CD4-positive, alpha-beta T cell treated with Interleukin-6 for 4 hours (primary cell): Measurements from ENCODE around the gene CMSS1.
A peak's percentile ranks its signal among the peaks of the same experiment; 100 is the strongest.

ENCODE experiments used
- DNase-seq: peaks from one replicate; pipeline ENCODE4 v3.0.0-alpha.2; 2020; ENCODE audit warnings: mixed read lengths

CMSS1 gene

DNA sequence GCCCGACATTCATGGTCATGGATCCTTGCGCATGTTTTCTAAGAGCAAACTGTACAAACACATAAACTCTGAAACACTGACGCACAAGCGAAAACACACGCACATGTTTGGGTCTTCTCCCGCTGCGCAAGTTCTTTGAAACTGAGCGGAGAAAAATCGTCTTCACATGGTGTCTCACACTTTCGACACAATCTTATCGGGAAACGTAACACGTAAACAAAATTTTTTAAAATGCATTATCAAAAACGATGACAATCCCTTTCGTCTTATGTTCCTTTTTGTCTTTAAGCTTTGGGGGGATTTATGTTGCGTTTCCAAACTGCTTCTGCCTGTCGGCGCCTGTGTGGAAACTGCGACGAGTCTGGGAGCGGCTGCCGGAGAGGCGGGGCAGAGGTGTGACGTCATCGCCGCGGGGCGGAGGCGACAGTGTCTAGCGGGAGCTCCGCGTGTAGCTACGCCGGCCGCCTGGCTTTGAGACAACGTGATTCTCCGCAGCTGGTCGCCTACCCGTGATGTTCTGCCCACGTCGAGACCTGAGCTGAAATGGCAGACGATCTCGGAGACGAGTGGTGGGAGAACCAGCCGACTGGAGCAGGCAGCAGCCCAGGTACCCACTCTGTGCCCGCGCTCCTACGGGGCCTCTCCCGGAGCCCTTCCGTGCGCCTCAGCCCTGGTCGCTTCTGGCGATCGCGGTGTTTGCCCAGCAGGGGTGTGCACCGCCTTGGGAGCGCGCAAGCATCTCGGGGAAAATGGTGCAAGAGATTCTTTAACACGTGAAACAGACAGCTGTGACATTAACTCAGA is at the start of gene CMSS1:
CMSS1 (plus strand) TSS at position 426 of the 804 bp plus-strand sequence.
- DNase-seq = peak; percentile 96

DNA sequence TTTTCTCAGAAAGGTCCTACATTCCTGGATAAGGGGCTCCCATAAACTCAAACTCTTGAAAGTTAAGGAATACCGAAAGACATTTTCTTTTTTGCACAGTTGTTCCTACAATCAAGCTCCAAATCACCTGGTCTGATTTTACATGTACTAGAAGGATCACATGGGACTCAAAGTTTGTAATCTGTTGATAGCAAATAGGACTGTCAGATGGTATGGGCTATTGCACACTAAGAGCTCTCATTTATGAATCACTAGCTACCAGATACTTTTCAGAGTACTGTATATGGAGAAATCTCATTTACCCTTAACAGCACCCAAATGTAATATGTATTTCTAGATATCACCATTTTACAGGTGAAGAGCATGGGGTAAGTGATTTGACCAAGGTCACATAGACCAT is 49.5 kb upstream of the CMSS1 start:
- DNase-seq = no peak

DNA sequence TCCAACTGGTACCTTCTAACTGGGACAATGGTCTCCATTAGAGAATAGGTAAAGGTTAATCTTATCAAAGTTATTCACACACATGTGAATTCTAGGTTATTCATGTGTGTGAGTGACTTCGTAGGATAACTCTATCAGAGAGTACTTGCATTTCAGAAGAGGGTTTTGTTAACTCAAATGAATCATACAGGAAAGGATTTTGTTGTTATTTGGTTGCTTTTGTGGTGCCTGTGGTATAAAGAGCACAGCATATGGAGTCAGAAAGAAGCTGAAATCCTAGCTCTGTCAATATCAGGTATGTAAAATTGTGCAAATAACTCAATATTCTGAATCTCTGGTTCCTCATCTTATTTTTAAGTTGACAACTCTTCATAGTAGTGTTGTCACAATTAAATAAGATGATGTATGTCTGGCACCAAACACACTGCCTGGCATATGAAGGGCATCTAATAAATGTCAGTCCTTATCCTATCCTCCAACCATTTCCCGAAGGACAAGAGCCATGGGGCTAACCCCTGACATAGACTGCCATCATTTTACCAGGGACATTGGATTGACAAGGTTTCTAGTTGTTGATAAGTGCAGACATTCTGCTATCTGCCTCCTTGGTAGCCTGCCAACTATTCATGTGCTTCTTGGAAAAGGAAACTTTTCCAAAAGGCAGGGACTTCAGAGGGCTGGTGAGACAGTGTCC is 48.7 kb upstream of the CMSS1 start:
- DNase-seq = no peak

DNA sequence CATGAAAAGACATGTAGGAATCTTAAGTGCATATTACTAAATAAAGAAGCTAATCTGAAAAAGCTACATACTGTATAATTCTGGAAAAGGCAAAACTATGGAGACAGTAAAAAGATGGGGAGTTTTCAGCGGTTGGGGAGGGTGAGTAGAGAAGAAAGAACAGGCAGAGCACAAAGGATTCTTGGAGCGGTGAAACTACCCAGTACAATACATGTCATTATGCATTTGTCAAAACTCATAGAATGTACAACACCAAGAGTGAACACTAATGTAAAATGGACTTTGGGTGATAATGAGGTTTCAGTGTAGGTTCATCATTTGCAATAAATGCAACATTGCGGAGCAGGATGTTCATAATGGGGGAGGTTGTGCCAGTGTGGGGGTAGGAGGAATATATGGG is 45.5 kb upstream of the CMSS1 start:
- DNase-seq = no peak

DNA sequence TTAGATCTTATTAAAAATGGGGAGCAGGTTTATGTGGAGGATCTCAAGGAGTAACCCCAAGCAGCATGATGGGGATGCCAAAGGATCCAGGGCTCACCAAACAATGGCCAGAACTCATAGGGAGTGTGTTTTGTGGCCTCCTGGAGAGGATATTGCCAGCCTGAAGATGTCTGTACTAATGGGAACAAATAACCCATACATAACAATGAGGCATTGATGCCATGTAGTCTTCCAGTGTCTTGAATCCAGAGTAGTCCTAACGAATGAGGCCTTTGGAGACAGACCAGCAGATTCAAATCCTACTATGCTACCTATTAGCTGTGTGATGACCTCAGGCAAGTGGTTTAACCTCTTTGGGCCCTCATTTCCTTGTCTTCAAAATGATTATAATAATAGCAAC is 45.0 kb upstream of the CMSS1 start:
- DNase-seq = no peak

DNA sequence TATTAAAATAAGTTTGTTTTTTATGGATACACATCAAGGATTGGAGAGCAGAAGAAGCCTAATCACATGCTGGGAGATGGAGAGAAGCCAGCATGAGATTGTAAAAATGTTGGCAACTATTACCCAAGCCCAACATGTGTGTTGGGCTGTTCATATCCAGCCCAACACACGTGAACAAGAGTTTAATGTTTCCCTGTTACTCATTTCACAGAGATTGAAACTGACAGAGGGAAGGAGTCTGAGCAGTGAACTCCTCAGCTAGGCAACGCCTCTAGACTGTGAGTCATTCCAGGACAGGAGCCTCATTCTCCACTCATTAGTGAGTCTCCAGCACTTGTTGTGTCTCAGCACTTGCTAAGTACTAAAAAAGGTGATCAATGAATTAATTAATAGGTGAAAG is 43.2 kb upstream of the CMSS1 start:
- no peak for DNase-seq

DNA sequence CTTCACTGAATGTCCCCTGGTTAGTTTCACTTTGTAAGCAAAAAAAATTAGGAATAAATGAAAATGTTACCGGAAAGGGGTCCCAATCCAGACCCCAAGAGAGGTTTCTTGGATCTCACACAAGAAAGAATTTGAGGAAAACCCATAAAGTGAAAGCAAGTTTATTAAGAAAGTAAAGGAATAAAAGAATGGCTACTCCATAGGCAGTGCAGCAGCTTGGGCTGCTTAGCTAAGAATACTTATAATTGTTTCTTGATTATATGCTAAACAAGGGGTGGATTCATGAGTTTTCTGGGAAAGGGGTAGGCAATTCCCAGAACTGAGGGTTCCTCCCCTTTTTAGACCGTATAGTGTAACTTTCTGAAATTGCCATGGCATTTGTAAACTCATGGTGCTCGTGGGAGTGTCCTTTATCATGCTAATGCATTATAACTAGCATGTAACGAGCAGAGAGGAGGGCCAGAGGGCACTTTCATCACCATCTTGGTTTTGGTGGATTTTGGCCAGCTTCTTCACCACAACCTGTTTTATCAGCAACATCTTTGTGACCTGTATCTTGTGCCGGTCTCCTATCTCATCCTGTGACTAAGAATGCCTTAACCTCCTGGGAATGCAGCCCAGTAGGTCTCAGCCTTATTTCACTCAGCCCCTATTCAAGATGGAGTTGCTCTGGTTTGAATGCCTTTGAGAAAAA is 41.0 kb upstream of the CMSS1 start:
- DNase-seq = no peak

DNA sequence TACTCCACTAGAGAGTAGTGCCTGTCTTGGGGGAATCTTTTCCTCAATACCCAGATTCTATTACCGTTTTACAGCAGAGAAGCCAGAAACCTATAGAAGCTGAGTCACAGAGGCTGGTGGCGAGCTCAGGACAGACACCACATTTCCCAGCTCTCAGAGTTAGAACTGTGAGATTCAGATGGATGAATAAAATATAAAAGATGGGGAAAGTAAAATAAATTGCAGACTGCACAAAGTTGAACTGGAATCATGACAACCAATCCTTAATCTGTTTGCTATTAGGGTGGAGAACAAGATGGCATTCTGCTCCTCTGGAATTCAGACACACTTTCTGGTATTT is 40.5 kb upstream of the CMSS1 start:
- DNase-seq = no peak

DNA sequence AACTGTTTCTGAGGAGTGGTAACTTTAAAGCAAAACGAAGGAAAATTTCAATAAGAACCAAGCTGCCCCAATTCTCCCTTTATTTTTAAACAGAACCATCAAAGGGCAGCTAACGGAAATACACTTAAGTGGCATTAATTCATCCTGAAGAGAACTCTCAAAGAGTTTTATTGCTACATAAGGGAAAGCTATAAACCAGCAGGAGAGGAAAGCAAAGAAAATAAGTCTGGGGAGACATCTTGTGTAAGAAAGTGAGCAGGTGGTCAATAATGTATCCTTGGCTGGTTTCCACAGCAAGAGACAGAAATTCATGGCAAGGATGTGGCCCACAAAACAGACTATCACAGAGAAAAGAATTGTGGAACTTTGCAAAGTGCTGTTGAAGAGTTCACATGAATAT is 40.0 kb upstream of the CMSS1 start:
- DNase-seq = no peak

DNA sequence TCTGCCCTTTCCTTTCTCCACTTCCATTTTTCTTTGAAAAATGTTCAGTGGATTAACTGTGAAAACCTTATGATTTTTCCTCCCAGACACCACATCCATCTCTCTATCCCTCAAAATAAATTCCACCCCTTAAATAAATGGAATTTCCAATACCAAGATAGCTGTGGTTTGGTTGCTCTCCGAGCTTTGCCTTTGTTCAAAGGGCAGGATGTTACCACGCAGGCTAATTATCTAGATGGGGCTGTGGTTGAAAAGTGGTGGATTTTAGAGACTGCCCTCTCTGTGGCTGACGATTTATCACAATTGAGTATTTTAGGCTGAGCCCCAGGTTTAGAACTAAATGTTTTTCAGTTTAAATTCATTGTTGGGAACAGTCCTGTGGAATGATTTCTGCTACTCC is 36.9 kb upstream of the CMSS1 start:
- DNase-seq = no peak

DNA sequence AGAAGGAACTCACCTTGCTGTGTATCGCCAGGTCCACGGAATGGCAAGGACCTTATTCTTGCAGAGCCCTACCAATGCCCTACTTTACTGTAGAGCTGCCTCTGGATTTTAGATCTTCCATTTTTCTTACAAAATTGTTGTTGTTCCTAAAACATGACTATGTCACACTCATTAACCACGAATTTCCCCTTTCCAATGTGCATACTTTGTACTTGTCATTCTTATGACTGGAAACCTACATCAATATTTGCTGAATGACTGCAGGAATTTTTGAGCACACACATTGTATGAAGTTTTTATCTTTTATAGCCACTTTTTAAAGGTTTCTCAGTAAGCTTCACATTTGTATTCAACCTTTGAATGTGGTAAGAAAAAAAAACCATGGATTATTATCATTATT is 35.9 kb upstream of the CMSS1 start:
- no peak for DNase-seq

DNA sequence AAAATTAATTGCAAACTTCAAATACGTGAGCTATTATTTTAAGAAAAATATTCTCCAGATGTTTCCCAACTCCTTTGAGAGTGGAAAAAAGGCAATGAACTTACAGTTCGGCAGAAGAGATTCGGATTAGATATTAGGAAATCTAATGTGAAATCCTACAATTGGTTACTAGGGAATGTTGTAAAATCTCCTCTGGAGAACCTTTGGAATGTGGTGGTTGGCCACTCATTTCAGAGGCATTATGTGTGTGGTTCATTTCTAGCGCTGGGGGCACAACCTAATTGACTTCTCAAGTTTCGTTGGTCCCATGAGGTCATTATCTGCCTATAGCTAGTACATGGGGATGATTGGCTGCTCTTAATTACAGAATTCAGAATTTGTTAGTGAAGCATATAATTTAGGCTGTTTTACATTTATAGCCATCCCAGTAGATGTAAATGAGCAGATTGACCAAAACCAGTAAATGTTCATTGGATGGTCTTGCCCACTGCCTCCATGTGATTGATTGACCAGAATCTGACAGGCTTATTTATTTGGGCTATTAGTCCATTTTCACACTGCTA is 34.6 kb upstream of the CMSS1 start:
- DNase-seq = no peak

DNA sequence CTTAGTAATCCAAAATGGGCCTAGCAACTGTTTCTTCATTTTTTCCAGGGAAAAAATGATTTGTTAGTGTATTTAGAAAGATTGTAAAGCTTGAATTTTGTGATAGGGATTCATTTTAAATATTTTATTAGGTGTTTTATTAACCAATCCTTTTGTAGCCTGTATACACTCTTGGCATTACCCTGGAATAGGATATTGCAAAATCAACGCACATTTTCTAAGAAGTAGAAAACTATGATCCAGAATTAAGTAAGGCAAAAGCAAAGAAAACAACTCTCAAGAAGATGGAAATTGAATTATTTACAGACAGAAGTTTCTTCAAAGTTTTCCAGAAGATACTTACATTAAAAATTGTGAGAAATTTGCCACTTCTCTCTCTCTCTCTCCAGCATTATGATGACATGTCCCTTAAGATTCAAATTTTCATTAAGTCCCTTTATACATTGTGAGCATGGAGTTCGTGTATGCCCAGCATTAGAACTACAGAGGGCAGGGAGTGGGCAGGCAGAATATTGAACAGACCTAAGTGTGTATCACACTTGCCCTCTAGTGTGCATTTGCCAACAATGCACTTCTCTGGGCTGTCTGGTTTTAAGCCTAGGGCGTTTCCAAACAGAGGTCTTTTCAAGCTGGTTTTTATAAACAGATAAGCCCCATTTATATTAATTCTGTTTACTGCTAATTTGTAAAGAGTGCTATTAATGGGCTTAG is 28.5 kb upstream of the CMSS1 start:
- no peak for DNase-seq

DNA sequence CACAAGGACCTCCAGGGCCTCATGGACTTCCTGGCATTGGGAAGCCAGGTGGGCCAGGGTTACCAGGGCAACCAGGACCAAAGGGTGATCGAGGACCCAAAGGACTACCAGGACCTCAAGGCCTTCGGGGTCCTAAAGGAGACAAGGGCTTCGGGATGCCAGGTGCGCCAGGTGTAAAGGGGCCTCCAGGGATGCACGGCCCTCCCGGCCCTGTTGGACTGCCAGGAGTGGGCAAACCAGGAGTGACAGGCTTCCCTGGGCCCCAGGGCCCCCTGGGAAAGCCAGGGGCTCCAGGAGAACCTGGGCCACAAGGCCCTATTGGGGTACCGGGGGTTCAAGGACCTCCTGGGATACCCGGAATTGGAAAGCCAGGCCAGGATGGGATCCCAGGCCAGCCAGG is 23.2 kb upstream of the CMSS1 start:
- no peak for DNase-seq

DNA sequence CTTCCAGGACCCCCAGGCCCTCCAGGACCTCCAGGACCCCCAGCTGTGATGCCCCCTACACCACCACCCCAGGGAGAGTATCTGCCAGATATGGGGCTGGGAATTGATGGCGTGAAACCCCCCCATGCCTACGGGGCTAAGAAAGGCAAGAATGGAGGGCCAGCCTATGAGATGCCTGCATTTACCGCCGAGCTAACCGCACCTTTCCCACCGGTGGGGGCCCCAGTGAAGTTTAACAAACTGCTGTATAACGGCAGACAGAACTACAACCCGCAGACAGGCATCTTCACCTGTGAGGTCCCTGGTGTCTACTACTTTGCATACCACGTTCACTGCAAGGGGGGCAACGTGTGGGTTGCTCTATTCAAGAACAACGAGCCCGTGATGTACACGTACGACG is 22.1 kb upstream of the CMSS1 start:
- DNase-seq = no peak

DNA sequence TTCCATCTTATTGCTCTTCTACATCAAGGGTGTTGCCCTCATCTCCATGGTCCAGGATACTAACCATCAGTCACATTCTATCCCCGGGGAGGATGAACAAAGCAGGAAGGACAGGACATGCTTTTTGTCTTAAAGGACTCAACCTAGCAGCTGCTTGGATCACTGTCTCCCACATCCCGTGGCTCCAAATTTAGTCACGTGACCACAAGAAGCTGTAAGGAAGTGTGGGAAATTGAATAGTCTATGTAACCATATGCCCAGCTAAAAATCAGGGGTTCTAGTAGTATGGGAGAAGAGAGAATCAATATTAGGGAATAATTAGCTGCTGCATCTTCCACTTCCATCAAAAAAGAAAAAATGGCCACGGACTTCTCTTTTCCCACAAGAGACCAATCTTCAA is 18.2 kb upstream of the CMSS1 start:
- no peak for DNase-seq

DNA sequence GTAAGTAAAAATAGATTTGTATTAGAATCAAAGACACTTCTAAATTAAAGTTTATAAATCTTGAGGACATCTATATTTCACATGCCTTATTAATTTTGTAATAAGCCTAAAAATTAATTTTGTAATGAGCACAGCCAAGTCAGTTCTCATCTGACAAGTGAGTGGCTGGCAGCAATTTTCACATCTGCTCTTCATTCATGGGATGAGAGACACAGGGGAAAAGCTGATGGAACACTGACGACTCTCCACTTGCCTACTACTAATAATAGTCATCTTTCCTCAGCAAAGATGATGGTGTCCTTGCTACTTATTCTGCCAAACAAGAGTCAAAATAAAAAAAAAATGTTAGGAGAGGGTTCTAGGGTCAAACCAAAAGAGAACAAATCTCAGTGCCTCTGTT is 14.4 kb upstream of the CMSS1 start:
- DNase-seq = no peak

DNA sequence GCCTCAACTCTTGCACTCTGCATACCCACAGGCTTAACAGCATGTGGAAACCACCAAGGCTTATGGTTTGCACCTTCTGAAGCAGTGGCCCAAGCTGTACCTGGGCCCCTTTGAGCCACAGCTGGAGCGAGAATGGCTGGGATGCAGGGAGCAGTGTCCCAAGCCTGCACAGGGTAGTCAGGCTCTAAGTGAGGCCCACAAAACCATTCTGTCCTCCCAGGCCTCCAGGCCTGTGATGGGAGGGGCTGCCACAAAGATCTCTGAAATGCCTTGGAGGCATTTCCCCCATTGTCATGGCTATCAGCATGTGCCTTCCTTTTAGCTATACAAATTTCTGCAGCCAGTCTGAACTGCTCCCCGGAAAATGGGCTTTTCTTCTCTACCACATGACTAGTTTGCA is 12.5 kb upstream of the CMSS1 start:
- no peak for DNase-seq

DNA sequence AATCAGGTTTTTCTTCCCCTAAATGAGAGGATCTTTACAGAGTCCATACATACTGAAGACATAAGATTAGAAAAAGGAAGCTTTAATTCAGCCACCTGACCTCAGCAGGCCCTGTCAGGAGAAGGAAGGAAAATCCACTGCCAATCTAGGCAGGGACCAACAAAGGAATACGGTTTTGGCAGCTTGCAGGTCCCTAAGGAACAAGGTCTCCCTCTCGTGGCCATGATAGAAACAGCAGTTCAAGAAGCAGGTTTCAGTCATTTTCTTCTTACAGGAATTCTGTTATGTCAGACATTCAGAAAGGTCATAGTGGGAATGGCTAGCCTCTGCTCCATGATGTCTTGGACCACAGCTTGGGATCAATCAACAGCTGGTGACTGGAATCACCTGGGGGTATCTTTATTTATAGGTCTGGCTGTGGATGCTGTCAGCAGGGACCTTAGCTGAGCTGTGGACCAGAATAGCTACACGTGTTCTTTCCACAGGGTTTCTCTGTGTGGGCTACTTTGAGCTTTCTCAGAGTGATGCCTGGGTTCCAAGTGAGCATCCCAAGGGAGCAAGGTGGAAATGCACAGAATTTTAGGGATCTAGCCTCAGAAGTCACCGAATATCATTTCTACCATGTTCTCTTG is 9.4 kb upstream of the CMSS1 start:
- peak; percentile 49 for DNase-seq

DNA sequence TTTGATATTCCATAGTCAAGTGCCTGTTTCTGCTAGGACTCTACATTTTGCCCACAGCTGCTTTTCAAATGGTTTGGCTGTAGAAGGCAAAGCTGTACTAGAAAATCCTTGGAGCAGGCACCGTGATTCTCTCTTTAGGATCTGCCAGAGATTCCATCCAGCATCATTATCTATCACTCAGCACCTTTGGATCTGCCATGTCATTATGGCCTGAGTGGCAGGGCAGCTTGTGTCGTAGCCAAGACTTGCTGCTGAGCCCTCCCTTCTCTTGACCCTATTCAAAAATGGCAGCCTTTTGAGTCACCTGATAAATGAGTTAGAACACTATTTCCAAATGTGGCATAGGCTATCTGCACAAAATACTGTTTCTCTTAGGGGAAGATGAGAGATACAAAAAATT is 8.1 kb upstream of the CMSS1 start:
- DNase-seq = no peak

DNA sequence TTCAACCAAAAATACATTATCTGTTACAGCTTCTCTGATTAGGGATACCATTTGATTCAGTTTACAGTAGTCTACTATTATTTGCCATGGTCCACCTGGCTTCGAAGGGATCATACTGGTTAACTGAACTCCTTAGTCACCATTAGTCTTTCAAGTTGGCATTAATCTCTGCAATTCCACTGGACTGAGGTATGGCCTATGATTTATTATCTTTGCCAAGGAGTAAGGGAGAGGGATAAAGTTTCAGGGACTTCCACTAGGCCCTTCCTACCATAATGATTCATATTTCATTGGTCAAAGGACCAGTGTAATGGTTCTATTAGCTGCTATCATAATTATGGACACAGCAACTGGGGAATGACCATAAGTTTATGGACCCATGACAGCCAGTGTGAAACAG is 7.3 kb upstream of the CMSS1 start:
- no peak for DNase-seq

DNA sequence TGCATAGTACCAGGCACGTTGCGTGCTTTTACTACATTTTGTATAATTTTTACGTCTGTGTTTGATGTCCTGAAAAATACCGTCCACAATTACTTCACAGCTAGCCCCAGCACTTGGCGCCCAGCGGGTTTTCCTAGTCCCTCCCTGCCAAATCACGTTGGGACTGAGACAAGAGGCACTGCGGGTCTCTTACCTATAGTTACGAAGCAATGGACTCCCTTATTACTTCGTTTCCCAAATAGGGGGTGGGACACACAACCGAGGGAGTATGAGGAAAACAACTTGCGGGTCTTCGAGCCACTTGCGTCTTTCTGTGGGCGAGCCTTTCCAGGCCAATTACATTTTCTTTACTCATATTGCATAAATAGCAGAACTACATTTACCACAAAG is 620 bp upstream of the CMSS1 start:
- DNase-seq = no peak

DNA sequence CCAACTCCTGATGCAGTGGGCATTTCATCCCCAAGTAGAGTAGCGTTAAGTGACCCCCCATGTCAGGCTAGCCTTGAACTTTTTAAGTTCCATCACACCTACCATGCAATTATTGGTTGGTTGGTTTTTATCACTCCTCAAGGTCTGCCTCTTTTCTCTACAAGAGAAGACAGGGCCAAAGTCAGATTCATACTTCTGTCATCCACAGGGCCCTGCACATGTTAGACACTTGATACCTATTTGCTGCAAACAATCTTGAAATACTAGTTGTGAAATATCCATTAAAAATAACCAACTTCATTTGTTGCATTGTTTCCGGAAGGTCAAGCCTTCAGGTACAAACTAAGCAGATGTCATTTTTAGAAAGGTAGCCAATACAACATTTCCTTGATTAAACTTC is 1.2 kb downstream of the CMSS1 start:
- no peak for DNase-seq
